ENCODE results near the gene PRKRIP1. TPM values are rescaled to one million over a fixed set of nuclear protein-coding genes. Genes with fewer than 3 reads are reported as not detected.

The PRKRIP1 gene
- polyA plus RNA-seq, 1 experiment: 14.3 TPM

- H3K36me3 ChIP-seq (ENCODE audit: control insufficient read depth, insufficient read depth, low read length): peaks cover 17% of the 10 kb centered on the region
- no peak for DNase-seq (ENCODE audit: low read depth)
- POLR2A ChIA-PET: no interaction called here
These were observed 17.4 kb downstream of the PRKRIP1 start for GRCh38 chr7:102413611-102414010.

GRCh38 chr7:102415685-102416225, 19.6 kb downstream of the PRKRIP1 start:
- CTCF ChIA-PET: interaction anchor here (1.8 kb wide), 1 partner anchor 11 kb away, joined by 6 read pairs; no protein-coding TSS in a partner anchor
- Histone ChIP-seq H3K4me3 (ENCODE audit: low read depth, low read length) (no peak overlapping the region), H3K27me3 (ENCODE audit: control insufficient read depth, insufficient read depth, low read length) (no peaks in the 10 kb centered on the region), H3K36me3 (ENCODE audit: control insufficient read depth, insufficient read depth, low read length) (peaks cover 15% of the 10 kb centered on the region)
- DNase-seq (ENCODE audit: low read depth): no peak
- TF ChIP-seq CTCF (IDR thresholded peaks at IDR 0.05; ENCODE audit: insufficient read depth, low read depth, low read length): no peak
- POLR2A ChIA-PET: no interaction called here

More at GRCh38 chr7:102413611-102414010, 17.4 kb downstream of the PRKRIP1 start:
- CTCF ChIA-PET: no interaction called here
- Histone ChIP-seq H3K27me3 (ENCODE audit: control insufficient read depth, insufficient read depth, low read length) (no peaks in the 10 kb centered on the region), H3K4me3 (ENCODE audit: low read depth, low read length) (no peak overlapping the region)
- TF ChIP-seq CTCF (IDR thresholded peaks at IDR 0.05; ENCODE audit: insufficient read depth, low read depth, low read length): no peak

DNA sequence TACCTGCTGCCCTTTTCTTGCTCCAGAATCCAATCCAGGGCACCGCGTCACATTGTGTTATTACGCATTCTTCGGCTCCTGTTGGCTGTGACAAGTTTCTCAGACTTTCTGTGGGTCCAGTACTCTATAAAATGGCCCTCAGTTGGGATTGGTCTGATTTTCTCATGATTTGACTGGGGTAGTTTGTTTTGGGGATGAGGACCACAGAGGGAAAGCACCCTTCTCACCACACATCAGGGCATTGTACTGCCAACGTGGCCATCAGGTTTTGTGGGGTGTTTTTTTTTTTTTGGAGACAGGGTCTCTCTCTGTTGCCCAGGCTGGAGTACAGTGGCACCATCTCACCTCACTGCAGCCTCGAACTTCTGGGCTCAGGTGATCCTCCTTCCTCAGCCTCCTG, 20.2 kb downstream of the PRKRIP1 start:
- Histone ChIP-seq H3K4me3 (ENCODE audit: low read depth, low read length) (no peak overlapping the region), H3K36me3 (ENCODE audit: control insufficient read depth, insufficient read depth, low read length) (peaks cover 13% of the 10 kb centered on the region), H3K27me3 (ENCODE audit: control insufficient read depth, insufficient read depth, low read length) (no peaks in the 10 kb centered on the region)
- ChIA-PET POLR2A (no interaction called here), CTCF (interaction anchor here (1.8 kb wide), 1 partner anchor 12 kb away, joined by 6 read pairs; no protein-coding TSS in a partner anchor)
- TF ChIP-seq CTCF (IDR thresholded peaks at IDR 0.05; ENCODE audit: insufficient read depth, low read depth, low read length): no peak
- DNase-seq (ENCODE audit: low read depth): no peak

DNA sequence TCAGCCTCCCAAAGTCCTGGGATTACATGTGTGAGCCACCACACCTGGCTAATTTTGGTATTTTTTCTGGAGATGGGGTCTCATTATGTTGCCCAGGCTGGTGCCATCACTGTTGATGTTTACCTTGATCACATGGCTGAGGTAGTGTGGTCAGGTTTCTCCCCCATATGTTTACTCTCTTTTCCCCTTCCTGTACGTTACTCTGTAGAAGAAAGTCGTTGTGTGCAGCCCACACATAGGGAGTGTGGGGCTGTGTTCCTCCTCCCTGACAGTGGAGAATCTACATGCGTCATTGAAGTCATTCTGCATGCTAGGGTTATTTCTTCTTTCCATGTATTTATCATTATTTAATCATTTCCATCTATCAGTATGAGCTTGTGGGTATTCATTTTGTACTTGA, 20.9 kb downstream of the PRKRIP1 start:
- no peak for DNase-seq (ENCODE audit: low read depth)
- H3K36me3 ChIP-seq (ENCODE audit: control insufficient read depth, insufficient read depth, low read length): peaks cover 15% of the 10 kb centered on the region
- H3K4me3 ChIP-seq (ENCODE audit: low read depth, low read length): no peak overlapping the region
- CTCF ChIA-PET: no interaction called here
- POLR2A ChIA-PET: no interaction called here
- TF ChIP-seq CTCF (IDR thresholded peaks at IDR 0.05; ENCODE audit: insufficient read depth, low read depth, low read length): no peak
- H3K27me3 ChIP-seq (ENCODE audit: control insufficient read depth, insufficient read depth, low read length): no peaks in the 10 kb centered on the region

DNA sequence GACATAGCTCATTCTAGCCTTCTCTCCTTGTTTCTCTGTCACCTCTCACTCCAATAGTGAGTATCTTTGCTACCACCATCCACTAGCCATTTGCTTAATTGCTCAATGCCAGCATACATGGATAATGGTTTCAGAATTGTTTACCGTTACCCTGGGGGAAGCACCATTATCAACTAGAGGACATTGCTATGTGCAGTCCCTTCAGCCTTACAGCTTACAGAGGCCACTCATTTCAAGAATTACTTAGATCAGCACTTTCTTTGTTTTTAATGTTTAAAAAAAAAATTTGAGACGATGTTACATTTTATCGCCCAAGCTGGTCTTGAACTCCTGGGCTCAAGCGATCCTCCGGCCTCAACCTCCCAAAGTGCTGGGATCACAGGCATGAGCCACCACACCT, 22.4 kb downstream of the PRKRIP1 start:
- no peak for DNase-seq (ENCODE audit: low read depth)
- no peak for TF ChIP-seq CTCF (IDR thresholded peaks at IDR 0.05; ENCODE audit: insufficient read depth, low read depth, low read length)
- Histone ChIP-seq H3K4me3 (ENCODE audit: low read depth, low read length) (no peak overlapping the region), H3K27me3 (ENCODE audit: control insufficient read depth, insufficient read depth, low read length) (no peaks in the 10 kb centered on the region), H3K36me3 (ENCODE audit: control insufficient read depth, insufficient read depth, low read length) (peaks cover 12% of the 10 kb centered on the region)
- ChIA-PET POLR2A (no interaction called here), CTCF (interaction anchor here (0.5 kb wide), 1 partner anchor 747 kb away, joined by 3 read pairs; no protein-coding TSS in a partner anchor)

Data from BJ (cell line).